ENCODE results near the gene TAS2R46.
"Not testable (repeated sequence)": the region's sequence is repeated elsewhere in the genome, so short reads cannot be mapped to it uniquely, and the experiment has no call there.

TAS2R46 gene

GRCh38 chr12:11059784-11060183 is 2.3 kb downstream of the TAS2R46 start:
- H3K27me3 ChIP-seq (ENCODE audit: insufficient read depth, poor library complexity, severe bottlenecking): no peaks in the 10 kb centered on the region
- no peak overlapping the region for H3K27ac ChIP-seq (replicated peaks)
- TF ChIP-seq CTCF (IDR thresholded peaks at IDR 0.05; ENCODE audit: insufficient read depth, low read length) (no peak), POLR2AphosphoS5 (IDR thresholded peaks at IDR 0.05; ENCODE audit: low read depth) (no peak), SPI1 (IDR thresholded peaks at IDR 0.05; ENCODE audit: borderline replicate concordance, low read depth) (no peak), REST (IDR thresholded peaks at IDR 0.05; ENCODE audit: insufficient replicate concordance, low read depth) (no peak), GABPA (IDR thresholded peaks at IDR 0.05; ENCODE audit: low read depth) (no peak)
- no peak overlapping the region for H3K4me3 ChIP-seq (replicated peaks; ENCODE audit: insufficient read depth, low read length)
- DNase-seq (ENCODE audit: low read depth in 1 of 2, low spot score in 1 of 2): no peak

- Histone ChIP-seq H3K4me3 (replicated peaks; ENCODE audit: insufficient read depth, low read length) (no peak overlapping the region), H3K27me3 (ENCODE audit: insufficient read depth, poor library complexity, severe bottlenecking) (no peaks in the 10 kb centered on the region), H3K27ac (replicated peaks) (no peak overlapping the region)
- no peak for DNase-seq (ENCODE audit: low read depth in 1 of 2, low spot score in 1 of 2)
- TF ChIP-seq SPI1 (IDR thresholded peaks at IDR 0.05; ENCODE audit: borderline replicate concordance, low read depth) (no peak), POLR2AphosphoS5 (IDR thresholded peaks at IDR 0.05; ENCODE audit: low read depth) (no peak), REST (IDR thresholded peaks at IDR 0.05; ENCODE audit: insufficient replicate concordance, low read depth) (no peak), GABPA (IDR thresholded peaks at IDR 0.05; ENCODE audit: low read depth) (no peak), CTCF (IDR thresholded peaks at IDR 0.05; ENCODE audit: insufficient read depth, low read length) (no peak)
Measured at GRCh38 chr12:11059041-11059440, 3.1 kb downstream of the TAS2R46 start.

- no peak for TF ChIP-seq REST (IDR thresholded peaks at IDR 0.05; ENCODE audit: insufficient replicate concordance, low read depth)
- no peak for TF ChIP-seq GABPA (IDR thresholded peaks at IDR 0.05; ENCODE audit: low read depth)
- no peak for TF ChIP-seq SPI1 (IDR thresholded peaks at IDR 0.05; ENCODE audit: borderline replicate concordance, low read depth)
- TF ChIP-seq CTCF (IDR thresholded peaks at IDR 0.05; ENCODE audit: insufficient read depth, low read length): no peak
- TF ChIP-seq POLR2AphosphoS5 (IDR thresholded peaks at IDR 0.05; ENCODE audit: low read depth): no peak
- no peak for DNase-seq (ENCODE audit: low read depth in 1 of 2, low spot score in 1 of 2)
Measured at GRCh38 chr12:11055306-11055705, 6.8 kb downstream of the TAS2R46 start.

GRCh38 chr12:11049806-11050531 is 12.1 kb downstream of the TAS2R46 start:
- not testable (repeated sequence) for H3K27ac ChIP-seq (replicated peaks)

More at GRCh38 chr12:11055306-11055705, 6.8 kb downstream of the TAS2R46 start:
- no peak overlapping the region for H3K27ac ChIP-seq (replicated peaks)
- no peaks in the 10 kb centered on the region for H3K27me3 ChIP-seq (ENCODE audit: insufficient read depth, poor library complexity, severe bottlenecking)
- H3K4me3 ChIP-seq (replicated peaks; ENCODE audit: insufficient read depth, low read length): no peak overlapping the region

More at GRCh38 chr12:11049806-11050531, 12.1 kb downstream of the TAS2R46 start:
- not testable (repeated sequence) for H3K27me3 ChIP-seq (ENCODE audit: insufficient read depth, poor library complexity, severe bottlenecking); H3K4me3 ChIP-seq (replicated peaks; ENCODE audit: insufficient read depth, low read length); DNase-seq (ENCODE audit: low read depth in 1 of 2, low spot score in 1 of 2)
